ENCODE results near the gene PCBD2. TPM values are rescaled to one million over a fixed set of nuclear protein-coding genes. Genes with fewer than 3 reads are reported as not detected.

Gene PCBD2
- total RNA-seq, 2 experiments from 2014 or later = 13.6 to 14.7 TPM

Other genes with a start within 250 kb of the PCBD2 start
- gene CAMLG, start 166.6 kb upstream of the PCBD2 start, total RNA-seq = 10 to 100 TPM; 30.5 to 31.0 TPM
- gene DDX46, start 146.4 kb upstream of the PCBD2 start, total RNA-seq = 10 to 100 TPM; 51.8 to 56.7 TPM
- 10 to 100 TPM; 32.3 to 32.5 TPM for gene C5orf24, start 59.2 kb upstream of the PCBD2 start, total RNA-seq
- gene TXNDC15, start 30.8 kb upstream of the PCBD2 start, total RNA-seq = 10 to 100 TPM; 51.0 to 56.9 TPM
- under 1 TPM; 0.55 to 0.88 TPM for gene CATSPER3, start 62.8 kb downstream of the PCBD2 start, total RNA-seq
- under 1 TPM in 1 of 2 experiments, not detected in 1; 0.18 TPM for gene PITX1, start 129.1 kb downstream of the PCBD2 start, total RNA-seq